WERI-Rb-1 (cell line): Measurements from ENCODE around the gene RALGPS1.
"Not testable (repeated sequence)": the region's sequence is repeated elsewhere in the genome, so short reads cannot be mapped to it uniquely, and the experiment has no call there.

Source experiments
- DNase-seq: peaks from one replicate; pipeline ENCODE4 v3.0.0-alpha.2; 2020
- H3K27ac ChIP-seq: fragments of 250-450 bp; sonication (Bioruptor Pico); 2 replicates; pipeline ENCODE4 v1.5.1; 2020; ENCODE audit warnings: mild to moderate bottlenecking, moderate library complexity
- H3K27me3 ChIP-seq: fragments of 250-450 bp; sonication (Bioruptor Pico); 2 replicates; pipeline ENCODE4 v1.5.1; 2021; ENCODE audit warnings: mild to moderate bottlenecking, low read depth, moderate library complexity; ENCODE audit not compliant: insufficient read depth, severe bottlenecking
- H3K36me3 ChIP-seq: fragments of 250-450 bp; sonication (Bioruptor Pico); 2 replicates; pipeline ENCODE4 v1.5.1; 2020; ENCODE audit warnings: mild to moderate bottlenecking, moderate library complexity
- H3K4me3 ChIP-seq: 2 replicates; pipeline ENCODE4 v1.5.1; 2011; ENCODE audit warnings: low read depth, mild to moderate bottlenecking, control low read depth, low read length
- H3K9me3 ChIP-seq: fragments of 250-450 bp; sonication (Bioruptor Pico); 2 replicates; pipeline ENCODE4 v1.5.1; 2021; ENCODE audit warnings: mild to moderate bottlenecking, moderate library complexity; ENCODE audit not compliant: severe bottlenecking
- TF ChIP-seq, protein P1 (sequence below): IDR thresholded peaks from 2 replicates; pipeline ENCODE4 v1.5.1; 2011; ENCODE audit warnings: low read depth, mild to moderate bottlenecking, control low read depth, inconsistent platforms, low read length

The RALGPS1 gene

GRCh38 chr9:127015921-127016512 is 101.4 kb downstream of the RALGPS1 start:
- Histone ChIP-seq H3K27me3 (no peaks in the 10 kb centered on the region), H3K36me3 (no peaks in the 10 kb centered on the region), H3K4me3 (no peak overlapping the region), H3K27ac (peak overlapping the region; percentile 74), H3K9me3 (no peaks in the 10 kb centered on the region)
- peak; percentile 41 for DNase-seq
- TF ChIP-seq, protein P1, sequence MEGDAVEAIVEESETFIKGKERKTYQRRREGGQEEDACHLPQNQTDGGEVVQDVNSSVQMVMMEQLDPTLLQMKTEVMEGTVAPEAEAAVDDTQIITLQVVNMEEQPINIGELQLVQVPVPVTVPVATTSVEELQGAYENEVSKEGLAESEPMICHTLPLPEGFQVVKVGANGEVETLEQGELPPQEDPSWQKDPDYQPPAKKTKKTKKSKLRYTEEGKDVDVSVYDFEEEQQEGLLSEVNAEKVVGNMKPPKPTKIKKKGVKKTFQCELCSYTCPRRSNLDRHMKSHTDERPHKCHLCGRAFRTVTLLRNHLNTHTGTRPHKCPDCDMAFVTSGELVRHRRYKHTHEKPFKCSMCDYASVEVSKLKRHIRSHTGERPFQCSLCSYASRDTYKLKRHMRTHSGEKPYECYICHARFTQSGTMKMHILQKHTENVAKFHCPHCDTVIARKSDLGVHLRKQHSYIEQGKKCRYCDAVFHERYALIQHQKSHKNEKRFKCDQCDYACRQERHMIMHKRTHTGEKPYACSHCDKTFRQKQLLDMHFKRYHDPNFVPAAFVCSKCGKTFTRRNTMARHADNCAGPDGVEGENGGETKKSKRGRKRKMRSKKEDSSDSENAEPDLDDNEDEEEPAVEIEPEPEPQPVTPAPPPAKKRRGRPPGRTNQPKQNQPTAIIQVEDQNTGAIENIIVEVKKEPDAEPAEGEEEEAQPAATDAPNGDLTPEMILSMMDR = no peak

DNA sequence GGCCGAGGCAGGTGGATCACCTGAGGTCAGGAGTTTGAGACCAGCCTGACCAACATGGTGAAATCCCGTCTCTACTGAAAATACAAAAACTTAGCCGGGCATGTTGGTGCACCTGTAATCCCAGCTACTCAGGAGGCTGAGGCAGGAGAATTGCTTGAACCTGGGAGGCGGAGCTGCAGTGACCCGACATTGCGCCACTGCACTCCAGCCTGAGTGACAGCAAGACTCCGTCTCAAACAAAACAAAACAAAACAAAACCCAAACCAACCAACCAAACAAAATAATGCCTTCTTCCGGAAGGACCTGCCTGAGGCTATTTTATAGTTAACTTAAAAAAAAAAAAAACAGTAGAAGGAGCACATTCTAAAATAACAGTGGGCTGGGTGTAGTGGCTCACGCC is 103.4 kb downstream of the RALGPS1 start:
- DNase-seq, H3K36me3 ChIP-seq, H3K4me3 ChIP-seq, H3K27ac ChIP-seq, H3K9me3 ChIP-seq, H3K27me3 ChIP-seq: not testable (repeated sequence)

- no peaks in the 10 kb centered on the region; the same call in 1 of the 2 replicates for H3K36me3 ChIP-seq
Measured at GRCh38 chr9:127018935-127019334, 104.4 kb downstream of the RALGPS1 start.

DNA sequence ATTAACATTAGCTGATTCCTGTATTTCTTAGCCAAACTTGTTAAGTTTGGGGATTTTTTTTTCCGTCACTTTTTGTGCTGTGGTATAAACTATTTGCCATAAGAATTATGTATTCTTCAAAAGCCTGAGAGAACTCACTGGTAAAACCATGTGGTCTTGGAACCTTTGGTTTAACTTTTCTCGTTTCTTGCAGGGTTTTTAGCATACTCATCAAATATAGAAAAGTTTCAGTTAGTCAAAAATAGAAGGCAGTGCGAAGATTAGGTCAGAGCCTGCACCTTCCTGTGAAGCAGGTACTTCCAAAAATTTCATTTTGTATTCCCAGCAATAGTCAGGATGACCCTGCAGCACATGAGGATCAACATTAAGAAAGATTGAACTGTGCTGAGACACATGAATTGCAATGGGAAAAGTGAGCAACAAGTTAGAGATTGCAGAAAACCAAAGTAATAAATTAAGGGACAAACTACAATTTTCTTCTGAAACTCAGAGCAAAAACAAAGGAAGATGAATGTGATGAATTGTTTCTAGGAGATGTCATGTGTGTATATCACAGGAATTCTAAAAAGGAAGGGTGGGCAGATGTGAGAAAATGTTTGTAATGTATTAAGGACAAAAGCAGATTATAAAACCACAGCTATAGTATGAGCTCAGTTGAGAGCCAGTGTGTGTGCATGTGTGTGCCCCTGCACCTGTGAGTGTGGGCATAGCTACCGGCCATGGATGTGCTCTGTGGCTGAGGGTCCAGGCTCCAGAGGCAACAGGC is 105.6 kb downstream of the RALGPS1 start:
- Histone ChIP-seq H3K9me3 (no peaks in the 10 kb centered on the region), H3K27ac (no peak overlapping the region; the same call in 1 of the 2 replicates), H3K36me3 (no peaks in the 10 kb centered on the region; the same call in 1 of the 2 replicates), H3K27me3 (no peaks in the 10 kb centered on the region), H3K4me3 (no peak overlapping the region)
- TF ChIP-seq, protein P1 = no peak
- DNase-seq = no peak

More at GRCh38 chr9:127018935-127019334, 104.4 kb downstream of the RALGPS1 start:
- TF ChIP-seq, protein P1 = no peak
- H3K9me3 ChIP-seq = no peaks in the 10 kb centered on the region
- H3K27me3 ChIP-seq = no peaks in the 10 kb centered on the region
- H3K4me3 ChIP-seq = no peak overlapping the region
- no peak overlapping the region for H3K27ac ChIP-seq
- no peak for DNase-seq

GRCh38 chr9:127020802-127021078 is 106.2 kb downstream of the RALGPS1 start:
- peak overlapping the region; percentile 84 for H3K27ac ChIP-seq
- TF ChIP-seq, protein P1 = no peak
- H3K36me3 ChIP-seq = no peaks in the 10 kb centered on the region; the same call in 1 of the 2 replicates

DNA sequence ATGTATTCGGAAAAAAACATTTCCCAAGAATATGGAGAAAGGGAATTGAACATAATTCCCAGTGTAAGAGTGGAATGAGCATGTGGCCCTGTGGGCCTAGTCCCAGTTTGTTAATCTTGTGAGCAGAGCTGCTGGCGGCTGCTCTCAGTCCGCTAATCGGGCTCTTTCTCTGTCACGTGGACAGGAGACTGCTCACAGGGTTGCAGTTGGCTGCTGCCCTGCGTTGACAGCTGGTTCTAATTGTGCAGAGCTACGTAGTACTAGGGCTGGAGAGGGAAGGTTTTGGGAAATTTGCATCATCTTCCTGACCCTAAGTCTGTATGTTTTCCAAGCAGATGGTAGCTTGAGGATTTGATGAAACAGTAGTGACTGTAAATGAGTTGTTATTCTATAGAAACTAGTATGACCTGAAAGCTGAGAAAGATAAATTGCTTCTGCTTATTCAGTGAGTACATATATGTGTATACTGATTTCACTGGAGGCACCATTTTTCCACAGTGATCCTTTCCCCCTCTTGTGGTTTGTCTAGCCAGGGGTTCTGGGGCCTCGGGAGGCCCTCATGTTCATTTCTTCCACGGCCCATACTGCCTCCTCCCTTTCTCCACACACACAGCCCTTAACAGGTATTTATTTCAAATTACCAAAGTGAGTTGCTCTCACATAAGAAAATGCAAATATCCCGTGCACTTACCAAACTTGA is 107.2 kb downstream of the RALGPS1 start:
- H3K4me3 ChIP-seq = no peak overlapping the region
- H3K36me3 ChIP-seq = no peaks in the 10 kb centered on the region; the same call in 1 of the 2 replicates
- DNase-seq = peak; percentile 95
- H3K27ac ChIP-seq = peak overlapping the region; percentile 84
- no peaks in the 10 kb centered on the region for H3K9me3 ChIP-seq
- H3K27me3 ChIP-seq = no peaks in the 10 kb centered on the region
- TF ChIP-seq, protein P1 = no peak

More at GRCh38 chr9:127020802-127021078, 106.2 kb downstream of the RALGPS1 start:
- Histone ChIP-seq H3K27me3 (no peaks in the 10 kb centered on the region), H3K9me3 (no peaks in the 10 kb centered on the region), H3K4me3 (no peak overlapping the region)
- DNase-seq = no peak
